ENCODE data around the gene AASDHPPT.

DNA sequence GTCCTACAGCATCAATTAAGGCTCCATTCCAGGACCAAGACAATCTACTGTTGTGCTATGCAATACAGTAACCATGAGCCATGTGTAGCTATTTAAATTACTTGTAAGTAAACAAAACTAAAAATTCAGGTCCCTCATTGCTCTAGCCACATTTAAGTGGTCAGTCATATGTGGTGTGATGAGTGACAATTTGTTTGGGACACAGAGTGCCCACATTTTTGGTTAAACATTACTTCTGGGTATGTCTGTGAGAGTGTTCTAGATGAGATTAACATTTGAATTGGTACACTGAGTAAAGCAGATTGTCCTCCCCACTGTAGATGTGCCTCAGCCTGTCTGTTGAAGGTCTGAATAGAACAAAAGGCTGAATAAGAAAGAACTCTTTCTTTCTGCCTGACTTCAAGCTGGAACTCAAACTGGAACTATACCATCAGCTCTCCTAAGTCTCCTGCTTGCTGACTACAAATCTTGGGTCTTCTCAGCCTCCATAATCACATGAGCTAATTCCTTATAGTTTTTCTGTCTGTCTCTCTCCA, 16.1 kb upstream of the AASDHPPT start:
- TF ChIP-seq GABPA (IDR thresholded peaks at IDR 0.05; ENCODE audit: low read depth) (no peak), EZH2phosphoT487 (IDR thresholded peaks at IDR 0.05; ENCODE audit: borderline replicate concordance, low read depth) (no peak), POLR2AphosphoS5 (IDR thresholded peaks at IDR 0.05; ENCODE audit: low read depth, low read length) (no peak), GATA2 (CRISPR knock-in tag; IDR thresholded peaks at IDR 0.05) (no peak), TCF12 (IDR thresholded peaks at IDR 0.05) (no peak)
- TF ChIP-seq, protein P1, sequence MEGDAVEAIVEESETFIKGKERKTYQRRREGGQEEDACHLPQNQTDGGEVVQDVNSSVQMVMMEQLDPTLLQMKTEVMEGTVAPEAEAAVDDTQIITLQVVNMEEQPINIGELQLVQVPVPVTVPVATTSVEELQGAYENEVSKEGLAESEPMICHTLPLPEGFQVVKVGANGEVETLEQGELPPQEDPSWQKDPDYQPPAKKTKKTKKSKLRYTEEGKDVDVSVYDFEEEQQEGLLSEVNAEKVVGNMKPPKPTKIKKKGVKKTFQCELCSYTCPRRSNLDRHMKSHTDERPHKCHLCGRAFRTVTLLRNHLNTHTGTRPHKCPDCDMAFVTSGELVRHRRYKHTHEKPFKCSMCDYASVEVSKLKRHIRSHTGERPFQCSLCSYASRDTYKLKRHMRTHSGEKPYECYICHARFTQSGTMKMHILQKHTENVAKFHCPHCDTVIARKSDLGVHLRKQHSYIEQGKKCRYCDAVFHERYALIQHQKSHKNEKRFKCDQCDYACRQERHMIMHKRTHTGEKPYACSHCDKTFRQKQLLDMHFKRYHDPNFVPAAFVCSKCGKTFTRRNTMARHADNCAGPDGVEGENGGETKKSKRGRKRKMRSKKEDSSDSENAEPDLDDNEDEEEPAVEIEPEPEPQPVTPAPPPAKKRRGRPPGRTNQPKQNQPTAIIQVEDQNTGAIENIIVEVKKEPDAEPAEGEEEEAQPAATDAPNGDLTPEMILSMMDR (IDR thresholded peaks at IDR 0.05): no peak
